Uterine smooth muscle cell (primary cell): ENCODE results near the gene SELP. TPM values are rescaled to one million over a fixed set of nuclear protein-coding genes. Genes with fewer than 3 reads are reported as not detected.

Experiments used
- total RNA-seq: library from RNA; depleted of rRNA; stranded (reverse); fragments of >200 nt; gene quantifications from 2 replicates; pipeline ENCODE4 v1.2.3, GENCODE V29; 2014

SELP gene
- not detected in 2 replicates for total RNA-seq

GRCh38 chr1:169630006-169630405 is at the start of gene SELP:
Gene SELP, minus strand, starts transcription at chr1:169630124. Its CDS starts 50 bp downstream, at chr1:169630074.

GRCh38 chr1:169586395-169587255 is 43.3 kb downstream of the SELP start, which contains the start of gene F5:
Gene F5, minus strand, starts transcription at chr1:169586481. Its CDS starts 95 bp downstream, at chr1:169586386.

Other genes with a start within 250 kb of the SELP start
- gene CCDC181, start 202.7 kb downstream of the SELP start, total RNA-seq = 1.2 and 2.0 TPM in 2 replicates
- 8.3 and 11.4 TPM in 2 replicates for gene SLC19A2, start 144.2 kb downstream of the SELP start, total RNA-seq
- gene F5, start 43.6 kb downstream of the SELP start, total RNA-seq = not detected in 2 replicates
- gene SELL, start 81.5 kb upstream of the SELP start, total RNA-seq = under 0.01 and 0.12 TPM in 2 replicates
- gene SELE, start 104.0 kb upstream of the SELP start, total RNA-seq = not detected in 2 replicates
- gene METTL18, start 164.8 kb upstream of the SELP start, total RNA-seq = 8.0 and 9.6 TPM in 2 replicates